Type B pancreatic cell (in vitro differentiated cells): ENCODE measurements around the gene NCAPH2. TPM values are rescaled to one million over a fixed set of nuclear protein-coding genes. Genes with fewer than 3 reads are reported as not detected.
"Not testable (repeated sequence)": the region's sequence is repeated elsewhere in the genome, so short reads cannot be mapped to it uniquely, and the experiment has no call there.

Source experiments
- DNase-seq: peaks from one replicate; pipeline ENCODE4 v3.0.0; 2021; ENCODE audit warnings: mixed read lengths; ENCODE audit not compliant: unreplicated experiment; ENCODE audit errors: extremely low spot score
- H3K27ac Mint-ChIP-seq: 2 replicates; pipeline ENCODE4 v1.8.0; 2021; ENCODE audit warnings: mild to moderate bottlenecking, mixed read lengths
- H3K27me3 Mint-ChIP-seq: 2 replicates; pipeline ENCODE4 v1.8.0; 2021; ENCODE audit warnings: mixed read lengths
- H3K36me3 Mint-ChIP-seq: 2 replicates; pipeline ENCODE4 v1.8.0; 2021; ENCODE audit warnings: mixed read lengths
- H3K4me1 Mint-ChIP-seq: one replicate; pipeline ENCODE4 v1.8.0; 2021; ENCODE audit warnings: mixed read lengths; ENCODE audit not compliant: unreplicated experiment
- H3K4me3 Mint-ChIP-seq: 2 replicates; pipeline ENCODE4 v1.8.0; 2021; ENCODE audit warnings: mild to moderate bottlenecking, mixed read lengths
- H3K9me3 Mint-ChIP-seq: 2 replicates; pipeline ENCODE4 v1.8.0; 2021; ENCODE audit warnings: mixed read lengths
- CTCF ChIP-seq: fragments of 200-600 bp; sonication (generic); conservative IDR thresholded peaks from 2 replicates; pipeline ENCODE4 v1.5.0; 2021; ENCODE audit warnings: antibody characterized with exemption, mild to moderate bottlenecking
- total RNA-seq: library from RNA; stranded (reverse); gene quantifications from 2 replicates; pipeline ENCODE4 v1.2.1, GENCODE V29; 2021; ENCODE audit warnings: low replicate concordance

Gene NCAPH2
- total RNA-seq, 1 donor from 2014 or later: 75.2 TPM

DNA sequence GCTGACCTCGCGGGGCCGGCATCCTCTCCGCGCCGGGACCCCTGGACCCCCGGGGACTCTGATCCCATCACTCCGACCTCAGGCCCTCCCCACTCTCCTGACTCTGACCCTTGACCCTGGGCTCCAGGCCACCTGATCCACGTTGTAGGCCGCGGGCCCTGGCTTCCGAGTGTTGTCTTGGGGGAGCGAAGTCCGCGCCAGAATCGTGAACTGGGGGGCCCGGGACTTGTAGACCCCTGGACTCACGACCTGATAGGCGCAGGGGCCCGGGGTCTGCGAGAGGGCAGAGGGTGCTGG is 22.5 kb downstream of the NCAPH2 start:
- H3K4me3 Mint-ChIP-seq: peak overlapping the region; percentile 66

GRCh38 chr22:50530877-50531545 is 23.0 kb downstream of the NCAPH2 start:
- DNase-seq: no peak
- Mint-ChIP-seq H3K27me3 (peaks cover 52% of the 10 kb centered on the region), H3K27ac (no peak overlapping the region), H3K4me3 (peak overlapping the region; percentile 71), H3K4me1 (peaks cover 17% of the 10 kb centered on the region), H3K36me3 (no peaks in the 10 kb centered on the region), H3K9me3 (no peaks in the 10 kb centered on the region)
- no peak for TF ChIP-seq CTCF

More for the DNA sequence above, 22.5 kb downstream of the NCAPH2 start:
- H3K27ac Mint-ChIP-seq: no peak overlapping the region
- no peaks in the 10 kb centered on the region for H3K9me3 Mint-ChIP-seq
- TF ChIP-seq CTCF: no peak
- no peaks in the 10 kb centered on the region for H3K36me3 Mint-ChIP-seq
- no peak for DNase-seq
- H3K4me1 Mint-ChIP-seq: peaks cover 17% of the 10 kb centered on the region
- peaks cover 52% of the 10 kb centered on the region for H3K27me3 Mint-ChIP-seq

DNA sequence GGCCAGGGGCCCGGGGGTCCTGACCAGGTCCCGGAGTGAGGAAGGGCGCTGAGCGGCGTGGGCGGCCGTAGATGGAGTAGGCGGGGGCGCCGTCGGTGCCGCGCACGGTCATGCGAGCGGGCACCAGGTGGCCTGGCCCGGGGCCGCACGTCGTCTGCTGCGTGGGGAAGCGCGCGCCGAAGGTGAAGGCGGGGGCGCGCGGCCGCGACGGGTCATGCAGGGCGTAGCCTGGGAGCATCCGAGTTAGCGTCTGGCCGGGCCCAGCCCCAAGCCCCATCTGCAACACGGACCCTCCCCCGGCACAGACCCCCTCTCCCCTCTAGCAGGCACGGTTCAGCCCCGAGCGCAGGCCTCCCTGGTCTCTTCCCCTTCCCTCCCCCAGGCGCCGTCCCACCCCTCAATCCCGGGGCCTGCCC is 23.5 kb downstream of the NCAPH2 start:
- H3K9me3 Mint-ChIP-seq: no peaks in the 10 kb centered on the region
- no peak overlapping the region for H3K4me3 Mint-ChIP-seq
- TF ChIP-seq CTCF: no peak
- peaks cover 52% of the 10 kb centered on the region for H3K27me3 Mint-ChIP-seq
- H3K27ac Mint-ChIP-seq: no peak overlapping the region
- no peak for DNase-seq
- peaks cover 17% of the 10 kb centered on the region for H3K4me1 Mint-ChIP-seq
- H3K36me3 Mint-ChIP-seq: no peaks in the 10 kb centered on the region

DNA sequence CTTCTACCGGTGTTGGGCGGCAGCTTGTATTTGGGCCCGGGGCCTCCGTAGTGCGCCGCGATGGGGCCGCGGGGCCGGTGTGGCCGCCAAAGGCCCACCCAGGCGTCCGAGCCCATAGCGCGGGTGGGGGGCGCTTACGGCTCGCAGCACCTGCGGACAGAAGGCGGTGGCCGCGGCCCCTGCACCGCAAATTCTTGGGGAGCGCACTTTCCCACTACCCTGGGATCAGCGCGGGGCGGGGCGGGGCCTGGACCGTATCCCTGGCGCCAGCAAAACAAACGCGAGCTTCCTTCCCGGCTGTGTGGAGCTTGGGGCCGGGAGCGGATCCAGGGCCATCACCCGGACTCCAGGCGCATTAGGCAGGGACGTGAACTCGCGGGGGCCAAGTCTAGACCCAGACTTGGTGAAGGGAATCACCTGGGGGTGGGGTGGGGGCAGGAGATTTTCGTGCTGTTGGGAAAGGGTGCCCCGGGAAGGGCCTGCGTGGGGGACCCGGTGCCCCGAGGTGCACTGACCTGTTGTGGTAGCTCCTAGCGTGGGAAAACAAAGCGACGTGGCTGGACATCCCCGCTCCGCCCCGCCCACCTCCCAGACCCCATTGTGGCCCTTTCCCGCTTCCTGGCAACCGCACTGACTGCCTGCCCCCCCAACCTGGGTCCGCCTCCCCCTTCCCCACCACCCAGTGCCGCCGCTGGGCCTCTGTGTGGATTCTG is 24.1 kb downstream of the NCAPH2 start:
- H3K4me3 Mint-ChIP-seq: peak overlapping the region; percentile 74
- peaks cover 17% of the 10 kb centered on the region for H3K4me1 Mint-ChIP-seq
- no peak for TF ChIP-seq CTCF
- H3K27me3 Mint-ChIP-seq: peaks cover 52% of the 10 kb centered on the region
- DNase-seq: no peak
- H3K27ac Mint-ChIP-seq: peak overlapping the region; percentile 83
- no peaks in the 10 kb centered on the region for H3K9me3 Mint-ChIP-seq
- no peaks in the 10 kb centered on the region for H3K36me3 Mint-ChIP-seq

DNA sequence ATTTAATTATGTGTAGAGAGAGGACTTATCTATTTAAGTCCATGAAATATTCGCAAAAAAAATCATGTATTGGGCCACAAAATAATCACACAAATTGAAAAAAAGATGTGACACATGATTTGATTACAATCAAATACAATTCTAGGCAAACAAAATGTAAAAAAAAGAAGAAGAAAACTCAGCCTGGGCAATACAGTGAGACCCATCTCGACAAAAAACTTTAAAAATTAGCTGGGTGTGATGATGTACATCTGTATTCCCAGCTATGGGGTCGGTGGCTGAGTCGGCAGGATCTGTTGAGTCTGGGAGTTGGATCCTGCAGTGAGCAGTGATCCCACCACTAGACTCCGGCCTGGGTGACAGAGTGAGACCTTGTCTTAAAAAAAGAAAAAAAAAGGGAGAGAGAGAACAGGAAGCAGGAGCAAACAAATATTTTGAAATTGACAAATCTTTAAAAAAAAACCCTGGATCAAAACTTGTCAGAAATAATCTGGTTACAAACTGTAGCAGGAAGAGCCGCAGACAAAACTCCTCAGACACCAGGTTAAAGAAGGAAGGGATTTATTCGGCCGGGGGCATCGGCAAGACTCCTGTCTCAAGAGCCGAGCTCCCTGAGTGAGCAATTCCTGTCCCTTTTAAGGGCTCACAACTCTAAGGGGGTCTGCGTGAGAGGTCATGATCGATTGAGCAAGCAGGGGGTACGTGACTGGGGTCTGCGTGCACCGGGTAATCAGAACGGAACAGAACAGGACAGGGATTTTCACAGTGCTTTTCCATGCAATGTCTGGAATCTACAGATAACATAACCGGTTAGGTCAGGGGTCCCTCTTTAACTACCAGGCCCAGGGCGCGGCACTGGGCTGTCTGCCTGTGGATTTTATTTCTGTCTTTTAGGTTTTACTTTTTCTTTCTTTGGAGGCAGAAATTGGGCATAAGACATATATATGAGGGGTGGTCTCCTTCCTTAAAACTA is 25.1 kb downstream of the NCAPH2 start:
- DNase-seq: no peak
- Mint-ChIP-seq H3K27me3 (peaks cover 48% of the 10 kb centered on the region), H3K36me3 (peaks cover 4% of the 10 kb centered on the region), H3K4me3 (peak overlapping the region; percentile 74), H3K27ac (peak overlapping the region; percentile 83), H3K9me3 (no peaks in the 10 kb centered on the region), H3K4me1 (peaks cover 17% of the 10 kb centered on the region)
- no peak for TF ChIP-seq CTCF

- peak overlapping the region; percentile 71 for H3K4me3 Mint-ChIP-seq
- peaks cover 17% of the 10 kb centered on the region for H3K4me1 Mint-ChIP-seq
- peaks cover 39% of the 10 kb centered on the region for H3K27me3 Mint-ChIP-seq
- H3K27ac Mint-ChIP-seq: peak overlapping the region; percentile 83
- H3K9me3 Mint-ChIP-seq, DNase-seq, H3K36me3 Mint-ChIP-seq: not testable (repeated sequence)
Observed at GRCh38 chr22:50533856-50534711, 26.1 kb downstream of the NCAPH2 start.
